ENCODE measurements around the gene NKAIN4.
A peak's percentile ranks its signal among the peaks of the same experiment; 100 is the strongest.

Gene NKAIN4

GRCh38 chr20:63251350-63251749 is 2.9 kb downstream of the NKAIN4 start:
- TF ChIP-seq RAD21 (IDR thresholded peaks at IDR 0.05; ENCODE audit: low read depth), result peak; percentile 53

- TF ChIP-seq TEAD4 (IDR thresholded peaks at IDR 0.05) (no peak), YY1 (IDR thresholded peaks at IDR 0.05; ENCODE audit: low read depth) (no peak), FOXM1 (IDR thresholded peaks at IDR 0.05; ENCODE audit: borderline replicate concordance, low read depth) (no peak), EGR1 (IDR thresholded peaks at IDR 0.05) (no peak), TAF1 (IDR thresholded peaks at IDR 0.05; ENCODE audit: low read depth) (no peak), NFIC (IDR thresholded peaks at IDR 0.05) (no peak), EP300 (IDR thresholded peaks at IDR 0.05; ENCODE audit: borderline replicate concordance) (no peak), CREB1 (IDR thresholded peaks at IDR 0.05; ENCODE audit: low read depth) (no peak), MAX (IDR thresholded peaks at IDR 0.05) (no peak), RAD21 (IDR thresholded peaks at IDR 0.05; ENCODE audit: low read depth) (no peak)
Measured at GRCh38 chr20:63249891-63250290, 4.4 kb downstream of the NKAIN4 start.

GRCh38 chr20:63248835-63249591 is 5.2 kb downstream of the NKAIN4 start:
- TF ChIP-seq MAX (IDR thresholded peaks at IDR 0.05) (peak; percentile 62; the same call in 1 of the 2 replicates), YY1 (IDR thresholded peaks at IDR 0.05; ENCODE audit: low read depth) (no peak), TEAD4 (IDR thresholded peaks at IDR 0.05) (peak; percentile 54), USF1 (IDR thresholded peaks at IDR 0.05) (0 out of 2 replicates have a peak, but pooled peaks have one; percentile 2), NFIC (IDR thresholded peaks at IDR 0.05) (0 out of 2 replicates have a peak, but pooled peaks have one; percentile 11), REST (IDR thresholded peaks at IDR 0.05; ENCODE audit: low read depth) (no peak), EP300 (IDR thresholded peaks at IDR 0.05; ENCODE audit: borderline replicate concordance) (peak; percentile 52; the same call in 1 of the 2 replicates), TCF12 (IDR thresholded peaks at IDR 0.05; ENCODE audit: low read depth) (peak; percentile 85), TAF1 (IDR thresholded peaks at IDR 0.05; ENCODE audit: low read depth) (no peak)

- TF ChIP-seq REST (IDR thresholded peaks at IDR 0.05; ENCODE audit: low read depth) (no peak), MAX (IDR thresholded peaks at IDR 0.05) (no peak), TCF12 (IDR thresholded peaks at IDR 0.05; ENCODE audit: low read depth) (no peak), EP300 (IDR thresholded peaks at IDR 0.05; ENCODE audit: borderline replicate concordance) (no peak), USF1 (IDR thresholded peaks at IDR 0.05) (no peak), CREB1 (IDR thresholded peaks at IDR 0.05; ENCODE audit: low read depth) (no peak), YY1 (IDR thresholded peaks at IDR 0.05; ENCODE audit: low read depth) (no peak), TEAD4 (IDR thresholded peaks at IDR 0.05) (no peak), TAF1 (IDR thresholded peaks at IDR 0.05; ENCODE audit: low read depth) (no peak), NFIC (IDR thresholded peaks at IDR 0.05) (no peak), EGR1 (IDR thresholded peaks at IDR 0.05) (no peak), RAD21 (IDR thresholded peaks at IDR 0.05; ENCODE audit: low read depth) (no peak), FOXM1 (IDR thresholded peaks at IDR 0.05; ENCODE audit: borderline replicate concordance, low read depth) (no peak), ZBTB7A (IDR thresholded peaks at IDR 0.05; ENCODE audit: low read depth) (no peak), CEBPB (IDR thresholded peaks at IDR 0.05) (no peak)
Measured at GRCh38 chr20:63247671-63248228, 6.5 kb downstream of the NKAIN4 start.

GRCh38 chr20:63246490-63247288 is 7.6 kb downstream of the NKAIN4 start:
- TF ChIP-seq USF1 (IDR thresholded peaks at IDR 0.05), result peak; percentile 91
- no peak for TF ChIP-seq TCF12 (IDR thresholded peaks at IDR 0.05; ENCODE audit: low read depth)
